Endodermal cell (in vitro differentiated cells): ENCODE results near the gene ACSF2. TPM values are rescaled to one million over a fixed set of nuclear protein-coding genes. Genes with fewer than 3 reads are reported as not detected.

ENCODE experiments used
- DNase-seq: peaks from one replicate; pipeline ENCODE4 v3.0.0-alpha.2; 2017
- H3K27ac ChIP-seq: 2 replicates; pipeline ENCODE4 v1.5.1; 2013; ENCODE audit warnings: mild to moderate bottlenecking, low read depth, low read length, moderate library complexity
- H3K27me3 ChIP-seq: 2 replicates; pipeline ENCODE4 v1.6.1; 2013; ENCODE audit warnings: mild to moderate bottlenecking, low read length, moderate library complexity; ENCODE audit not compliant: insufficient read depth, control insufficient read depth, poor library complexity, severe bottlenecking
- H3K36me3 ChIP-seq: 2 replicates; pipeline ENCODE4 v1.7.0; 2013; ENCODE audit warnings: mild to moderate bottlenecking, low read length, moderate library complexity; ENCODE audit not compliant: control insufficient read depth, insufficient read depth
- H3K4me1 ChIP-seq: one replicate; pipeline ENCODE4 v1.7.0; 2013; ENCODE audit warnings: low read length; ENCODE audit not compliant: control insufficient read depth, insufficient read depth
- H3K4me3 ChIP-seq: 2 replicates; pipeline ENCODE4 v1.5.1; 2013; ENCODE audit warnings: mild to moderate bottlenecking, low read length, moderate library complexity
- H3K9ac ChIP-seq: 2 replicates; pipeline ENCODE4 v1.6.1; 2013; ENCODE audit warnings: mild to moderate bottlenecking, low read length, moderate library complexity; ENCODE audit not compliant: poor library complexity, severe bottlenecking; ENCODE audit errors: extremely low read depth
- H3K9me3 ChIP-seq: 2 replicates; pipeline ENCODE4 v1.6.1; 2013; ENCODE audit warnings: mild to moderate bottlenecking, low read length, moderate library complexity; ENCODE audit not compliant: control insufficient read depth
- H3K27ac Mint-ChIP-seq: 2 replicates; pipeline ENCODE4 v1.8.0; 2020; ENCODE audit warnings: mixed read lengths
- H3K27me3 Mint-ChIP-seq: 2 replicates; pipeline ENCODE4 v1.8.0; 2021; ENCODE audit warnings: mild to moderate bottlenecking, mixed read lengths; ENCODE audit not compliant: insufficient read depth
- H3K36me3 Mint-ChIP-seq: 2 replicates; pipeline ENCODE4 v1.8.0; 2020; ENCODE audit warnings: low read depth, mixed read lengths
- H3K4me1 Mint-ChIP-seq: 2 replicates; pipeline ENCODE4 v1.8.0; 2020; ENCODE audit warnings: mixed read lengths
- H3K4me3 Mint-ChIP-seq: 2 replicates; pipeline ENCODE4 v1.8.0; 2020; ENCODE audit warnings: mild to moderate bottlenecking, moderate library complexity, mixed read lengths
- H3K9me3 Mint-ChIP-seq: 2 replicates; pipeline ENCODE4 v1.8.0; 2020; ENCODE audit warnings: mild to moderate bottlenecking, mixed read lengths
- CTCF ChIP-seq: fragments of 200-600 bp; sonication (generic); conservative IDR thresholded peaks from 2 replicates; pipeline ENCODE4 v1.5.0; 2021; ENCODE audit warnings: antibody characterized with exemption, mild to moderate bottlenecking
- whole genome bisulfite sequencing, 2 experiments: methylation state at CpG; one replicate each; pipeline versions ENCODE4 v1.1.5 to v1.1.7; 2013; ENCODE audit warnings: missing lambda C conversion rate in 2 of 2, mixed read lengths in 1 of 2; ENCODE audit not compliant: insufficient coverage in 1 of 2, insufficient read length in 1 of 2; 5-methylcytosine and 5-hydroxymethylcytosine counted together
- total RNA-seq, 2 donors: library from RNA; stranded (reverse); fragmentation: NEBNext Ultra II Directional in 1 of 2; extraction: Animal tissue kit (Norgen Biotek cat#: 25700) in 1 of 2; gene quantifications; 2 replicates in 1 of 2; 3 replicates in 1 of 2; pipeline ENCODE4 v1.2.1, GENCODE V29; 2021

ACSF2 gene
- total RNA-seq, 2 donors from 2014 or later, result 61.7 to 76.5 TPM

GRCh38 chr17:50488880-50489279 is 62.9 kb downstream of the ACSF2 start:
- H3K27ac ChIP-seq, result no peak overlapping the region
- H3K4me1 ChIP-seq, result no peaks in the 10 kb centered on the region
- no peak overlapping the region for H3K4me3 ChIP-seq
- Mint-ChIP-seq H3K27ac (no peak overlapping the region), H3K27me3 (no peaks in the 10 kb centered on the region), H3K9me3 (no peaks in the 10 kb centered on the region), H3K36me3 (peaks cover 15% of the 10 kb centered on the region), H3K4me1 (no peaks in the 10 kb centered on the region), H3K4me3 (no peak overlapping the region)
- H3K9me3 ChIP-seq, result no peaks in the 10 kb centered on the region
- no peak for TF ChIP-seq CTCF
- no peak for DNase-seq
- H3K36me3 ChIP-seq, result peaks cover 16% of the 10 kb centered on the region
- 90 to 94% methylated on average over 2 of the region's 2 CpGs for WGBS, 2 experiments
- no peaks in the 10 kb centered on the region for H3K27me3 ChIP-seq
- H3K9ac ChIP-seq, result no peak overlapping the region

- no peak overlapping the region for H3K27ac ChIP-seq
- Mint-ChIP-seq H3K4me1 (no peaks in the 10 kb centered on the region), H3K4me3 (no peak overlapping the region), H3K36me3 (no peaks in the 10 kb centered on the region), H3K9me3 (no peaks in the 10 kb centered on the region), H3K27ac (no peak overlapping the region), H3K27me3 (no peaks in the 10 kb centered on the region)
- TF ChIP-seq CTCF, result no peak
- no peak overlapping the region for H3K4me3 ChIP-seq
- H3K36me3 ChIP-seq, result no peaks in the 10 kb centered on the region
- H3K9me3 ChIP-seq, result no peaks in the 10 kb centered on the region
- DNase-seq, result no peak
- 83% methylated on average over 1 of the region's 1 CpG; no CpG with 5 or more reads in 1 of the 2 experiments for WGBS, 2 experiments
- no peak overlapping the region for H3K9ac ChIP-seq
- H3K27me3 ChIP-seq, result no peaks in the 10 kb centered on the region
- H3K4me1 ChIP-seq, result no peaks in the 10 kb centered on the region
These were observed 65.5 kb downstream of the ACSF2 start for GRCh38 chr17:50491505-50491904.

GRCh38 chr17:50492214-50492613 is 66.2 kb downstream of the ACSF2 start:
- DNase-seq, result no peak
- H3K36me3 ChIP-seq, result no peaks in the 10 kb centered on the region
- H3K4me1 ChIP-seq, result no peaks in the 10 kb centered on the region
- H3K4me3 ChIP-seq, result no peak overlapping the region
- WGBS, 2 experiments, result 100% methylated on average over 5 of the region's 8 CpGs; no CpG with 5 or more reads in 1 of the 2 experiments
- Mint-ChIP-seq H3K27me3 (no peaks in the 10 kb centered on the region), H3K9me3 (no peaks in the 10 kb centered on the region), H3K4me3 (no peak overlapping the region), H3K4me1 (no peaks in the 10 kb centered on the region), H3K36me3 (no peaks in the 10 kb centered on the region), H3K27ac (no peak overlapping the region)
- no peaks in the 10 kb centered on the region for H3K27me3 ChIP-seq
- TF ChIP-seq CTCF, result no peak
- H3K9me3 ChIP-seq, result no peaks in the 10 kb centered on the region
- no peak overlapping the region for H3K27ac ChIP-seq
- no peak overlapping the region for H3K9ac ChIP-seq
